ENCODE data around the gene FGF4. TPM values are rescaled to one million over a fixed set of nuclear protein-coding genes. Genes with fewer than 3 reads are reported as not detected.

Gene FGF4
- not detected for total RNA-seq

- no peak within 1 kb of the TSS for H3K4me3 ChIP-seq (ENCODE audit: low read depth, poor library complexity, severe bottlenecking)
- intact Hi-C loops (cut with DNase I; ENCODE audit: low total_unique reads): no loop called here
- whole genome bisulfite sequencing, 2 donors: 1 to 4% methylated on average over 26 to 36 of the region's 66 CpGs
- TF ChIP-seq POLR2A (IDR thresholded peaks at IDR 0.05) (no peak), CTCF (IDR thresholded peaks at IDR 0.05) (no peak)
- no peak for DNase-seq (ENCODE audit: low spot score in 2 of 2)
These were observed at the start of gene FGF4 for GRCh38 chr11:69775163-69775755. Gene FGF4 (minus strand): TSS chr11:69775341. CDS start chr11:69775084, 257 bp downstream.

- TF ChIP-seq POLR2A (IDR thresholded peaks at IDR 0.05): no peak
- TF ChIP-seq CTCF (IDR thresholded peaks at IDR 0.05): no peak
- WGBS, 2 donors: 61 to 62% methylated on average over 6 of the region's 6 CpGs
- H3K4me3 ChIP-seq (ENCODE audit: low read depth, poor library complexity, severe bottlenecking): no peak overlapping the region
- intact Hi-C loops (cut with DNase I; ENCODE audit: low total_unique reads): no loop called here
- DNase-seq (ENCODE audit: low spot score in 2 of 2): no peak
These were observed 48.6 kb upstream of the FGF4 start for GRCh38 chr11:69823641-69824265.

GRCh38 chr11:69822676-69823494 lies 47.7 kb upstream of the FGF4 start:
- intact Hi-C loops (cut with DNase I; ENCODE audit: low total_unique reads): no loop called here

GRCh38 chr11:69821511-69822040 lies 46.4 kb upstream of the FGF4 start:
- intact Hi-C loops (cut with DNase I; ENCODE audit: low total_unique reads): no loop called here
- WGBS, 2 donors: 56 to 58% methylated on average over 17 of the region's 17 CpGs
- TF ChIP-seq POLR2A (IDR thresholded peaks at IDR 0.05) (no peak), CTCF (IDR thresholded peaks at IDR 0.05) (no peak)
- no peak overlapping the region for H3K4me3 ChIP-seq (ENCODE audit: low read depth, poor library complexity, severe bottlenecking)
- no peak for DNase-seq (ENCODE audit: low spot score in 2 of 2)

More at GRCh38 chr11:69822676-69823494, 47.7 kb upstream of the FGF4 start:
- no peak for TF ChIP-seq CTCF (IDR thresholded peaks at IDR 0.05)
- no peak for TF ChIP-seq POLR2A (IDR thresholded peaks at IDR 0.05)
- no peak overlapping the region for H3K4me3 ChIP-seq (ENCODE audit: low read depth, poor library complexity, severe bottlenecking)
- WGBS, 2 donors: 60 to 66% methylated on average over 14 to 15 of the region's 15 CpGs
- DNase-seq (ENCODE audit: low spot score in 2 of 2): no peak

- no peak for DNase-seq (ENCODE audit: low spot score in 2 of 2)
- 78 to 88% methylated on average over 5 of the region's 5 CpGs for WGBS, 2 donors
- TF ChIP-seq POLR2A (IDR thresholded peaks at IDR 0.05): no peak
- no peak for TF ChIP-seq CTCF (IDR thresholded peaks at IDR 0.05)
- intact Hi-C loops (cut with DNase I; ENCODE audit: low total_unique reads): no loop called here
- no peak overlapping the region for H3K4me3 ChIP-seq (ENCODE audit: low read depth, poor library complexity, severe bottlenecking)
These were observed 45.3 kb upstream of the FGF4 start for GRCh38 chr11:69820441-69820840.
